ENCODE results near the gene PLA2G4E.

The PLA2G4E gene

DNA sequence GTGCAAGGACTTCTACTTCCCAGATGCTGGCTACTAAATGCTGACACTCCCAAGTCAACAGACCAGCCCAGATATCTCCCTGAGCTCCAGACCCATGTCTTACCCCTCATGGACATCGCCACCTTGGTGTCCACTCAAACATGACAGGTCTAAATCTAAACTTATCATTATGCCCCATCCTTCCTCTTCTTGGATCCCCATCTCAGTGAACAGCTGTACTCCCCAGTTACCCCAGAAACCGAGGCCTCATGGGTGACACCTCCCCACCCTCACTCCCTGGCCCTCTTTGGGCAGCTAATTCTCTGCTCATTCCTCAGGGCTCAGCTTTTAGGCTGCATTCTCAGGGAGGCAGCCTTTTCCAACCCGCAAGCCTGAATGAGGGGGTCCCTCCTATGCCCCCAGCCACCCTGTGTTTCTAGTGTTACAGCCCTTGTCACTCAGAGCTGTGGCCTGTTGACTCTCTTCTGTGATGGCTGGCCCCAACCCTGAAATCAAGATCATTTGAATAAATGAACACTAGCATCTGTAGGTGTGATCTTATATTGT is 53.8 kb downstream of the PLA2G4E start:
- Histone ChIP-seq H3K27ac (peak overlapping the region; percentile 65 to 97), H3K4me3 (no peak overlapping the region), H3K27me3 (no peaks in the 10 kb centered on the region), H3K9me3 (no peaks in the 10 kb centered on the region), H3K4me1 (peaks cover 0 to 59% (median 39%) of the 10 kb centered on the region in 4 donors), H3K36me3 (no peaks in the 10 kb centered on the region)
- intact Hi-C loops (cut with DNase I; ENCODE audit: low total_unique reads), result no loop called here
- peak in 1 of 2 donors; percentile 60 for DNase-seq
- TF ChIP-seq, protein P1, sequence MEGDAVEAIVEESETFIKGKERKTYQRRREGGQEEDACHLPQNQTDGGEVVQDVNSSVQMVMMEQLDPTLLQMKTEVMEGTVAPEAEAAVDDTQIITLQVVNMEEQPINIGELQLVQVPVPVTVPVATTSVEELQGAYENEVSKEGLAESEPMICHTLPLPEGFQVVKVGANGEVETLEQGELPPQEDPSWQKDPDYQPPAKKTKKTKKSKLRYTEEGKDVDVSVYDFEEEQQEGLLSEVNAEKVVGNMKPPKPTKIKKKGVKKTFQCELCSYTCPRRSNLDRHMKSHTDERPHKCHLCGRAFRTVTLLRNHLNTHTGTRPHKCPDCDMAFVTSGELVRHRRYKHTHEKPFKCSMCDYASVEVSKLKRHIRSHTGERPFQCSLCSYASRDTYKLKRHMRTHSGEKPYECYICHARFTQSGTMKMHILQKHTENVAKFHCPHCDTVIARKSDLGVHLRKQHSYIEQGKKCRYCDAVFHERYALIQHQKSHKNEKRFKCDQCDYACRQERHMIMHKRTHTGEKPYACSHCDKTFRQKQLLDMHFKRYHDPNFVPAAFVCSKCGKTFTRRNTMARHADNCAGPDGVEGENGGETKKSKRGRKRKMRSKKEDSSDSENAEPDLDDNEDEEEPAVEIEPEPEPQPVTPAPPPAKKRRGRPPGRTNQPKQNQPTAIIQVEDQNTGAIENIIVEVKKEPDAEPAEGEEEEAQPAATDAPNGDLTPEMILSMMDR (IDR thresholded peaks at IDR 0.05), result no peak

DNA sequence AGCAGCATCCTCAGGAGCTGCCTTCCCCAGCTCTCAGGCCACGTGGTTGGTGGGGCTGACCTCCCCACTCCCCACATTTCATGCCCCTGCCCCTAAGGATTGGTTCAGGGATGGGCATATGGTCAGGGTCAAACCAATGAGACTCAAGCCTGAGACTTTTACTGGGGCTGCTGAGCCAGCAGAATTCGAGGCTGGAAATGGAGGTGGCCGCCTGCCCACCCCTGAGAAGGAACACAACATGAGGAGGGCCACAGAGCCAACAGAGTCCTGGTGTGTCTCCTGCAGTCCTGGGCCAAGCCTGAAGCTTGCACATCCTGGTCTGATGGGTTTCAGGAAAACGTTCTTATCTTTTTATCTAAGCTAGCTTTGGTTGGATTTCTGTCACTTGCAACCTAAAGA is 54.4 kb downstream of the PLA2G4E start:
- intact Hi-C loops (cut with DNase I; ENCODE audit: low total_unique reads), result no loop called here
- TF ChIP-seq, protein P1 (IDR thresholded peaks at IDR 0.05), result no peak
- DNase-seq, result peak in 1 of 2 donors; percentile 45
- Histone ChIP-seq H3K4me3 (no peak overlapping the region), H3K27me3 (no peaks in the 10 kb centered on the region), H3K36me3 (no peaks in the 10 kb centered on the region), H3K27ac (peak overlapping the region; percentile 32 to 44), H3K9me3 (no peaks in the 10 kb centered on the region), H3K4me1 (peaks cover 0 to 64% (median 41%) of the 10 kb centered on the region in 4 donors)

DNA sequence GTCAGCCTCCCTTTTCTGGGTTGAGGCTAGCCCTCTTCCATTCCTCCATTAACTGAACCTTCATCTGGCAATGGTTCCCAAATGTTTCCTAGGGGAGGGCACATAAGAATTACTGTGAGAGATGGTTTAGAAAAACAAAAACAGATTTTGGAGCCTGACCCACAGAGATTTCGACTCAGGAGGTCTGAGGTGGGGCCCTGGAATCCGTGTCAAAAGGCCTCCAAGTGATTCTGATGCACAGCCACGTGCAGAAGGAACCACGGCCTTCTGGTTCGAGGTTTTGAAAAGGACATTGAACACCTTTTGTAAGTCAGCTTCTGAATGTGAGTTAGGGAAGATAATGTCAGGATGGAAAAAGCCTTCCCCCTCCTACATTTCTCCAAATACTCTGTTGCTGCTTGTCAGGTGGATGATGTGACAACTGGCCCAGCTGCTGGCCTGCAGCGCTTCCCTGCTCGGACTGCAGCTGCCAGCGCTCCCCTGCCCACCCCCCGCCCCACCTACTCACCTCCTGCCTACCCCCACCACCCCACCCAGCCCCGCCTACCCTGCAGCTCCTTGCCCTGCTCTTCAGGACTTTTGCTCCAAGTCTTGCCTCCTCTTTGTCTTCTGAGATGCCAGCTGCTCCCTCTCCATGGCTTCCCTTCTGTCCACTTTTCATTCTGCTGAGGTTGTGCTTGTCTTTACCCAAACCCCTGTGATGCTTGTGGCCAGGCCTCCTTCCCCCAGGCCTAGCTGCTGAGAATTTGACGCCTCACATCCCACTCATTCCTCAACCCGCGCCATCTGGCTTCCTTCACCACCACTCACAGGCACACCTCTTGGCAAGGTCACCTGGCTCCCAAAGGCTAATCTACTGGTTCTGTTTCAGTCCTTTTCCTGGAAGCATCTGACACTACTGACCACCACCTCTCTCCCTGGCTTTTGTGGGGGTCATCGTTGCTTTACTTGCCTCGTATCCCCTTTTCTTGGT is 55.1 kb downstream of the PLA2G4E start:
- intact Hi-C loops (cut with DNase I; ENCODE audit: low total_unique reads), result no loop called here
- peak overlapping the region; percentile 32 to 44 for H3K27ac ChIP-seq

DNA sequence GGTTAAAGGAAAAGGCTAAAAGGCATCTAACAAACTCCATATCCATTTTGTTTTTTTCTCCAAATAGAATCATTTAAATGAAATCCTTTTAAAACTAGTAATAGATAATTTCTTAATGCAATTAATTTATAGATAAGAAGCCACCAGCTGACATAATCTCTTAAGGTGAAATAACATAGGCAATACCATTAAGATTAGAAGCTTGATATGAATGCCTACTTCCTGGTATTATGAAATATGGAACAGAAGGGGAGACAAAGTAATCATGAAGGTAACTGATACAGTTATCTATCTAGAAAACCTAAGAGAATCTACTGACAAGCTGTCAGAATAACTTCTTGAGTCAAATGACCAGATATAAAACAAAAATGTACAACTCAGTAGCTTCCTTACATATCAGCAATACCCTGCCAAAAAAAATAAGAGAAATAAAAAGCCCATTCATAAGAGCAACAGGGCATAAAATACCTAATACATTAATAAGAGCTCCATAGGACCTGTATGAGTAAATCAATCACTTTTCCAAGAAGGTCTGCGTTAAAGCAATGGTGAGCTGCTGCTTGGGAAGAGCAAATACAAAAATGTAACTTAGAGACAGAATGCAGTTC is 59.1 kb downstream of the PLA2G4E start:
- Histone ChIP-seq H3K27me3 (no peaks in the 10 kb centered on the region), H3K9me3 (no peaks in the 10 kb centered on the region), H3K4me1 (peaks cover 0 to 59% (median 32%) of the 10 kb centered on the region in 4 donors), H3K4me3 (no peak overlapping the region), H3K36me3 (no peaks in the 10 kb centered on the region), H3K27ac (peak overlapping the region; percentile 36 to 47)
- DNase-seq, result no peak
- intact Hi-C loops (cut with DNase I; ENCODE audit: low total_unique reads), result no loop called here
- TF ChIP-seq, protein P1 (IDR thresholded peaks at IDR 0.05), result no peak

More for the DNA sequence above, 55.1 kb downstream of the PLA2G4E start:
- Histone ChIP-seq H3K9me3 (no peaks in the 10 kb centered on the region), H3K36me3 (no peaks in the 10 kb centered on the region), H3K27me3 (no peaks in the 10 kb centered on the region), H3K4me1 (peaks cover 0 to 64% (median 41%) of the 10 kb centered on the region in 4 donors), H3K4me3 (no peak overlapping the region)
- TF ChIP-seq, protein P1 (IDR thresholded peaks at IDR 0.05), result no peak
- peak in 1 of 2 donors; percentile 37 for DNase-seq

DNA sequence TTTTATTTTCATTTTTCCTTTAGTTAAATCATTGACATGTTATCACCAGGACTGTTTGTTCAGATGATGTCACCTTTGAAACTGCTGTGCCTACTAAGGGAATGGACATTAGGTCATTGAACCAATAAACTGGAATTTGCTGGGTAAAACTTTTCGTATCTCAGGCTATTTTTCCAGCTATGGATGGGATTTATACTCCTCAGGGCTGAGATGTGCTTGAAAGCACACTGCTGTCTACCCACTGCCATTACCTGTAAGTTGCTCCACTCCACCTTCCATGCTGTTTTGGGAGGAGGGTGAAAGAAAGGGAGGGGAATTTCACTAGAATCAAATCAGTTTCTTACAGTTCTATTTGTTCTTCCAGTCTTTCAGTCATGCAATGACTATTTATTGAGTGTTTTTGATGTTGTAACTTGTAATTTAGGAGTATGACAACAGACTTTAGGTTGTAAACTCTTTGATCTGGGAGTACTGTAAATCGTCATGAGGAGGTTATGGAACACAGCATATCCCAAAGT is 59.8 kb downstream of the PLA2G4E start:
- Histone ChIP-seq H3K27ac (peak overlapping the region; percentile 36 to 47), H3K36me3 (no peaks in the 10 kb centered on the region), H3K9me3 (no peaks in the 10 kb centered on the region), H3K4me1 (peaks cover 0 to 59% (median 28%) of the 10 kb centered on the region in 4 donors), H3K4me3 (no peak overlapping the region), H3K27me3 (no peaks in the 10 kb centered on the region)
- intact Hi-C loops (cut with DNase I; ENCODE audit: low total_unique reads), result no loop called here
- TF ChIP-seq, protein P1 (IDR thresholded peaks at IDR 0.05), result no peak
- no peak for DNase-seq
